CD4-positive, alpha-beta T cell treated with Interleukin-4 for 4 hours (primary cell): ENCODE measurements around the gene ADGRG1.
"Not testable (repeated sequence)": the region's sequence is repeated elsewhere in the genome, so short reads cannot be mapped to it uniquely, and the experiment has no call there.

ENCODE experiments used
- DNase-seq: peaks from one replicate; pipeline ENCODE4 v3.0.0-alpha.2; 2020

Gene ADGRG1

GRCh38 chr16:57628008-57628781 lies at the start of gene ADGRG1:
Gene ADGRG1, plus strand, starts transcription at chr16:57628630. Its CDS starts 21,658 bp downstream, at chr16:57650288.
- DNase-seq = peak; percentile 58

GRCh38 chr16:57579361-57579665 lies 49.1 kb upstream of the ADGRG1 start:
- no peak for DNase-seq

GRCh38 chr16:57585051-57585687 lies 43.3 kb upstream of the ADGRG1 start:
- DNase-seq = no peak

- DNase-seq = no peak
These were observed 39.6 kb upstream of the ADGRG1 start for GRCh38 chr16:57588831-57589230.

GRCh38 chr16:57589374-57589773 lies 39.1 kb upstream of the ADGRG1 start:
- peak; percentile 40 for DNase-seq

GRCh38 chr16:57590654-57591085 lies 37.8 kb upstream of the ADGRG1 start:
- no peak for DNase-seq

GRCh38 chr16:57591086-57591869 lies 37.2 kb upstream of the ADGRG1 start:
- DNase-seq = peak; percentile 60

GRCh38 chr16:57591870-57592485 lies 36.5 kb upstream of the ADGRG1 start:
- DNase-seq = no peak

GRCh38 chr16:57592591-57593003 lies 35.8 kb upstream of the ADGRG1 start:
- DNase-seq = peak; percentile 82

- no peak for DNase-seq
These were observed 35.4 kb upstream of the ADGRG1 start for GRCh38 chr16:57593021-57593420.

- DNase-seq = no peak
These were observed 34.4 kb upstream of the ADGRG1 start for GRCh38 chr16:57593990-57594389.

GRCh38 chr16:57594531-57595031 lies 33.8 kb upstream of the ADGRG1 start:
- no peak for DNase-seq

GRCh38 chr16:57596234-57596633 lies 32.2 kb upstream of the ADGRG1 start:
- DNase-seq = not testable (repeated sequence)

- DNase-seq = no peak
These were observed 30.0 kb upstream of the ADGRG1 start for GRCh38 chr16:57598437-57598836.

GRCh38 chr16:57600048-57600835 lies 28.2 kb upstream of the ADGRG1 start:
- no peak for DNase-seq

- DNase-seq = no peak
These were observed 27.4 kb upstream of the ADGRG1 start for GRCh38 chr16:57600952-57601580.

GRCh38 chr16:57601801-57602478 lies 26.5 kb upstream of the ADGRG1 start:
- DNase-seq = peak; percentile 78

GRCh38 chr16:57603115-57604024 lies 25.1 kb upstream of the ADGRG1 start:
- no peak for DNase-seq

- no peak for DNase-seq
These were observed 24.3 kb upstream of the ADGRG1 start for GRCh38 chr16:57604177-57604576.
